ENCODE measurements around the gene CA11.

CA11 gene

DNA sequence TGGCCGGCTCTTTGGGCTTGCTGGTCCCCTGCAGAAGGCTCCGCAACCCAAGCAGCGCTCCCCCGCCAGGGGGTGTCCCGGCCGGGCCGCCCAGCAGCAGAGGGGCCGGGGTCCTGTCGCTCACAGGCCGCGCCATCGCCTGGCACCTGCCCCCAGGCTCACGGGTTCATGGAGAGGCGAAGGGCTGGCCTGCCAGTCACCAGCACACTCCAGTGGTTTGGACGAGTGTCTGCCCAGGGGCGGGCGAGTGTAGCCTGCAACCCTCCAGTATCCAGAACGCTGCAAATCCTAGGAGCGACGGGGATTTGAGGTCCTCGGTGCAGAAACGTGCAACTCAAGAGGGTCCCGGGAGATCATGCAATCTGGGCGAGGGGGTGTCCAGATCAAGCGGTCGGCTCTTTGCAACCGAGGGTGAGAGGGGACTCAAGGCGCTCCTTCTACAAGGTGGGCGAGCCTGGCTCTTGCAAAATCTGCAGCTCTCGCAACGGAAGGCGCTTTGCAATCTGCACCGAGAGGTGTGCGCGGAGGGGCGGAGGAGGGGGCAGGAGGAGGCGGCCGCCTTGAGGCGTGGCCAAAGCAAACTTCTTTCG is 9.0 kb downstream of the CA11 start, which contains the start of gene DBP:
DBP (minus strand) TSS at position 521 of the 590 bp plus-strand sequence; CDS start at position 136, 385 bp downstream.
- Histone ChIP-seq H3K36me3 (replicated peaks) (no peaks in the 10 kb centered on the region), H3K27ac (peak within 1 kb of the TSS; percentile 26), H3K4me3 (ENCODE audit: low read depth, low read length) (peak within 1 kb of the TSS; percentile 45), H3K27me3 (replicated peaks) (no peaks in the 10 kb centered on the region)
- no peak for DNase-seq
- in situ Hi-C loops (cut with HindIII; ENCODE audit: low pct_ligation_motif_present, low sequenced_read_pairs), result no loop called here
- TF ChIP-seq, protein P1, sequence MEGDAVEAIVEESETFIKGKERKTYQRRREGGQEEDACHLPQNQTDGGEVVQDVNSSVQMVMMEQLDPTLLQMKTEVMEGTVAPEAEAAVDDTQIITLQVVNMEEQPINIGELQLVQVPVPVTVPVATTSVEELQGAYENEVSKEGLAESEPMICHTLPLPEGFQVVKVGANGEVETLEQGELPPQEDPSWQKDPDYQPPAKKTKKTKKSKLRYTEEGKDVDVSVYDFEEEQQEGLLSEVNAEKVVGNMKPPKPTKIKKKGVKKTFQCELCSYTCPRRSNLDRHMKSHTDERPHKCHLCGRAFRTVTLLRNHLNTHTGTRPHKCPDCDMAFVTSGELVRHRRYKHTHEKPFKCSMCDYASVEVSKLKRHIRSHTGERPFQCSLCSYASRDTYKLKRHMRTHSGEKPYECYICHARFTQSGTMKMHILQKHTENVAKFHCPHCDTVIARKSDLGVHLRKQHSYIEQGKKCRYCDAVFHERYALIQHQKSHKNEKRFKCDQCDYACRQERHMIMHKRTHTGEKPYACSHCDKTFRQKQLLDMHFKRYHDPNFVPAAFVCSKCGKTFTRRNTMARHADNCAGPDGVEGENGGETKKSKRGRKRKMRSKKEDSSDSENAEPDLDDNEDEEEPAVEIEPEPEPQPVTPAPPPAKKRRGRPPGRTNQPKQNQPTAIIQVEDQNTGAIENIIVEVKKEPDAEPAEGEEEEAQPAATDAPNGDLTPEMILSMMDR (IDR thresholded peaks at IDR 0.05; ENCODE audit: low read depth, low read length, missing control alignments), result no peak

DNA sequence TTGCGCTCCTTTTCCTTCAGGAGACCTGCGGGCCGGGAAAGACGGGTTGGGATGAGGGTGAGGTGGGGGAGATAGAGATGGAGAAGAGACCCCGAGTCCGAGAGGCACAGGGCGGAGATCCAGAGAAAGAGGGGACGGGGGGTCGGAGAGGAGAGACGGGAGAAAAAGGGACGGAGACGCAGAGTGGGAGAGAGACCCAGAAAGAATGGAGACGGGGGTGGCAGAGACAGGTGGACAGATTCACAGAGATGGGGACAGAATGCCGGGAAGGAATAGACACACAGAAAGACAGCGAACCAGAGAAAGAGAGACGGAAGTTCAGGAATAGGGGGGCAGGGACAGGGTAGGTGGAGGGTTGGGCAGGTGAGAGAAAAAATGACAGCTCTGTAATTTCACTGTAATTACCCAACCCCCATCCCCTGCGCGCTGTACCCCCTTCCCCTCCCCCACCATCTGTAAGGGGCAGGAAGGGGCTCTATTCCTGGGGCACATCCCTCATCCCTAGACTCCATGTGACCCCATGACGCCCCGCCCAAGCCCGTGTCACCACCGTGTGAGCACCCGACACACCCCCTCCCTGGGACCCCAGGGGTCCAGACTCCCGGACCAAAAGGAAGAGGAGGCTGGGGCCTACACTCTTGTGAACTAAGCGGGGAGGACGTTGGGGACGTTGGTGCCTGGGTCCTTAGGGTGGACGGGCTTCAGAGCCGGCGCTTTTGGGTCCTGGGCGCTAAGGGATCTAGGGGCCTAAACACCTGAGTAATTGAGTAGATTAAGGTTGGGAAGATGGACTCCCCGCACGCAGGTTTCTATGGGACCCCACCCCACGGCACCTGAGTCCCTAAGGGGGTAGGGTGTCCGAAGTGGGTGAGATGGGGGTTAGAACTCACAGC is 9.8 kb downstream of the CA11 start:
- no peak overlapping the region for H3K27ac ChIP-seq
- H3K36me3 ChIP-seq (replicated peaks), result no peaks in the 10 kb centered on the region
- no peaks in the 10 kb centered on the region for H3K27me3 ChIP-seq (replicated peaks)
- TF ChIP-seq, protein P1 (IDR thresholded peaks at IDR 0.05; ENCODE audit: low read depth, low read length, missing control alignments), result no peak
- H3K4me3 ChIP-seq (ENCODE audit: low read depth, low read length), result no peak overlapping the region
- in situ Hi-C loops (cut with HindIII; ENCODE audit: low pct_ligation_motif_present, low sequenced_read_pairs), result no loop called here
- DNase-seq, result no peak

DNA sequence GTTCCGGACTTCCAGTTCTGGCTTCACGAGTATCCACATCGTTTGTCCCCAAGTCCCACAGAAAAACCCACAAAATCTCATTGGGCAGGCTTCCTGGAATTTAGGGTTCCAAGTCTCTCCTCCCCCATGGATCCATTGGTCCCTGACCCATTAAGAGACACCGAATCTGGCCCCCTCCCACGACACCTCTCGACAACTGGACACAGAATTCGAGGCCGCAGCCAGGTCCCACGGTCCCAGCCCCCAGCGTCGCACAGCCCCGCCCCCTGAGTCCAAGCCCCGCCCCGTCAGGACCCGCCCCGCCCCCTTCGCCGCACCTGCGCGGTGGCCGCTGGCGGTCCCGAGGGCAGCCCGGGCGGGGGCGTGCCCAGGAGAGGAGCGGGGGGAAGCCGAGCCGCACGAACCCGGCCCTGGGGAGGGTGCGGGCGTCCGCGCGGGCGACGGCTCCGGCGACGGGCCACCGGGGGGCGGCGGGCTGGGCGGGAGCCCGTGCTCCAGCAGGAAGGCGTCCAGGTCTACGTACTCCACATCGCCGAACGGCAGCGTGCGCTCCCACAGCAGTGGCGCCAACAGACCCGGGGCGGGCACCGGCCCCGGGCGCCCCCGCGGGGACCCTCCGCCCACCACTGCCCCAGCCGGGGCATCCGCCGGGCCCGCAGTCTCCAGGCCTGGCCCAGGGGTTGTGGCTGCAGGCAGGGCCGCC is 10.6 kb downstream of the CA11 start:
- in situ Hi-C loops (cut with HindIII; ENCODE audit: low pct_ligation_motif_present, low sequenced_read_pairs), result no loop called here
- H3K27me3 ChIP-seq (replicated peaks), result no peaks in the 10 kb centered on the region
- DNase-seq, result no peak
- H3K4me3 ChIP-seq (ENCODE audit: low read depth, low read length), result peak overlapping the region; percentile 17
- no peak overlapping the region for H3K27ac ChIP-seq
- H3K36me3 ChIP-seq (replicated peaks), result no peaks in the 10 kb centered on the region
- TF ChIP-seq, protein P1 (IDR thresholded peaks at IDR 0.05; ENCODE audit: low read depth, low read length, missing control alignments), result no peak

DNA sequence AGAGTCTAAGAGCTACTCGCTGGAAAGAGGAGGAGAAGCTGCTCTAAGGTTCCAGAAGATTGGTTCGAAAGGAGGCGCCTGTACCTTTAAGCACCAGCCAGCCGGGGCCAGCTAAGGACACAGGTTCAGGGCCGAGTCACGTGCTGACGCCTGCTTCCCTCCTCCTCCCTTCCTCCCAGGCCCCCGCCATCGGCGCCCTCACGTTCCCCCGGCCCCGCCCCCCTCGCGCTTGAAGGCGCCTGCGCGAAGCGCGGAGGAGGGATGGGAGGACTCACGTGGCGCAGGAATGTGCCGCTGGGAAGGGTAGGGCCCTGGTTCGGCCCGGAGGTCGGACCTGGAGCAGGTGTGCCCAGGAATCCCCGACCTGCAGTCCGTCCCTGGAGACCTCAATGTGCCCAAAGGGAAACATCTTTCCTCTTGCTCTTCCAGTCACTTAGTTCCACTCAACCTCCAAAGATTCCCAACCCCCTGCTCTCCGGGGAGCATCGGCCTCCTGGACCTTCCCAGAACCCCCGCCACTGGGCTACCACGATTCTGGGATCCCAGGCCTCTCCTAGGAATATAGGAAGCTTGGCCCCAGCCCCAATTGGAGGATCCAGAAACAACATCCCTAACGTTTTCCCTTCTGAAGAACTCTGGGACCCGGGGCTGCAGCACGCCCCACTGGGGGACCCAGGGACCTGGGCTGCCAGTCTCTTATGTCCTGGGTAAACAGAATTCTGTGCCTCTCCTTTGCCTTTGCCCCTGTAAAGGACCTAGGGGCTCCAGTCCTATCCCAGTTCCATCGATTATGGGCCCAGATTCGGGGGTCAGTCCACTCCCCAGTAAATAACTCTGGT is 11.3 kb downstream of the CA11 start:
- no peaks in the 10 kb centered on the region for H3K36me3 ChIP-seq (replicated peaks)
- TF ChIP-seq, protein P1 (IDR thresholded peaks at IDR 0.05; ENCODE audit: low read depth, low read length, missing control alignments), result no peak
- no peak overlapping the region for H3K27ac ChIP-seq
- in situ Hi-C loops (cut with HindIII; ENCODE audit: low pct_ligation_motif_present, low sequenced_read_pairs), result no loop called here
- no peaks in the 10 kb centered on the region for H3K27me3 ChIP-seq (replicated peaks)
- peak overlapping the region; percentile 16 for H3K4me3 ChIP-seq (ENCODE audit: low read depth, low read length)
- DNase-seq, result peak; percentile 86

DNA sequence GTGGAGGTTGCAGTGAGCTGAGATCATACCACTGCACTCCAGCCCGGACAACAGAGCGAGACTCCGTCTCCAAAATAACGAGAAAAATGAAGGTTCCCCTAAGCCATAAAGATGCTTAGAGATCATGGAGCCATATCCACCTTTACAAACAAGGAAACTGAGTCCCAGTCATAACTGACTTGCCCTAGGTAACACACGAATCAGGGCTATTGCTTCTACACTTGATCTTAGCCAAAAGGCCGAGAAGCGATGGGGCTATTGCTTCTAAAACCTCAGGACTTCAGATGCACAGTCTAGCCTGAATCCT is 12.0 kb downstream of the CA11 start:
- TF ChIP-seq, protein P1 (IDR thresholded peaks at IDR 0.05; ENCODE audit: low read depth, low read length, missing control alignments), result no peak
- Histone ChIP-seq H3K27ac (no peak overlapping the region), H3K27me3 (replicated peaks) (no peaks in the 10 kb centered on the region), H3K4me3 (ENCODE audit: low read depth, low read length) (no peak overlapping the region), H3K36me3 (replicated peaks) (no peaks in the 10 kb centered on the region)
- DNase-seq, result no peak
- in situ Hi-C loops (cut with HindIII; ENCODE audit: low pct_ligation_motif_present, low sequenced_read_pairs), result no loop called here
